GM19468 (cell line): ENCODE data around the gene FAM204A.

Source experiments
- ATAC-seq: cut with Tn5 transposase; IDR thresholded peaks from one replicate; pipeline ENCODE4 v1.9.1; 2021; ENCODE audit warnings: mild to moderate bottlenecking, moderate library complexity, moderate number of reproducible peaks; ENCODE audit not compliant: unreplicated experiment; ENCODE audit errors: extremely low read depth

Gene FAM204A

GRCh38 chr10:118287076-118287806 lies 54.9 kb downstream of the FAM204A start:
- no peak for ATAC-seq

GRCh38 chr10:118286051-118286838 lies 55.9 kb downstream of the FAM204A start:
- ATAC-seq = no peak

- no peak for ATAC-seq
Observed at GRCh38 chr10:118282670-118283069, 59.5 kb downstream of the FAM204A start.

- no peak for ATAC-seq
Observed at GRCh38 chr10:118278649-118279048, 63.5 kb downstream of the FAM204A start.

- no peak for ATAC-seq
Observed at GRCh38 chr10:118277871-118278270, 64.3 kb downstream of the FAM204A start.

GRCh38 chr10:118276727-118277126 lies 65.4 kb downstream of the FAM204A start:
- no peak for ATAC-seq

- no peak for ATAC-seq
Observed at GRCh38 chr10:118276204-118276603, 65.9 kb downstream of the FAM204A start.

- no peak for ATAC-seq
Observed at GRCh38 chr10:118273662-118274061, 68.5 kb downstream of the FAM204A start.

GRCh38 chr10:118272767-118273166 lies 69.4 kb downstream of the FAM204A start:
- no peak for ATAC-seq

GRCh38 chr10:118272149-118272721 lies 69.9 kb downstream of the FAM204A start:
- no peak for ATAC-seq

GRCh38 chr10:118271671-118272070 lies 70.5 kb downstream of the FAM204A start:
- ATAC-seq = no peak

GRCh38 chr10:118266098-118266748 lies 75.9 kb downstream of the FAM204A start:
- ATAC-seq = no peak

GRCh38 chr10:118264838-118265470 lies 77.2 kb downstream of the FAM204A start:
- no peak for ATAC-seq

- ATAC-seq = no peak
Observed at GRCh38 chr10:118264252-118264651, 77.9 kb downstream of the FAM204A start.

- no peak for ATAC-seq
Observed at GRCh38 chr10:118262538-118262937, 79.6 kb downstream of the FAM204A start.

GRCh38 chr10:118259288-118259906 lies 82.7 kb downstream of the FAM204A start:
- ATAC-seq = no peak

- ATAC-seq = no peak
Observed at GRCh38 chr10:118258285-118258684, 83.8 kb downstream of the FAM204A start.

GRCh38 chr10:118256825-118257570 lies 85.1 kb downstream of the FAM204A start:
- ATAC-seq = no peak

GRCh38 chr10:118256209-118256608 lies 85.9 kb downstream of the FAM204A start:
- no peak for ATAC-seq
